Measurements from ENCODE around the gene KIAA0513.

Gene KIAA0513

GRCh38 chr16:85113913-85114312, 86.3 kb downstream of the KIAA0513 start:
- TF ChIP-seq FOXP2 (optimal IDR thresholded peaks at IDR 0.05; ENCODE audit: borderline replicate concordance, extremely low read depth, extremely low read length, insufficient read depth) (no peak), SIN3A (IDR thresholded peaks at IDR 0.05; ENCODE audit: borderline replicate concordance, insufficient read depth, low read length) (no peak), TAF1 (IDR thresholded peaks at IDR 0.05; ENCODE audit: borderline replicate concordance, insufficient read depth, low read length) (no peak), POLR2AphosphoS5 (IDR thresholded peaks at IDR 0.05; ENCODE audit: low read depth, low read length) (no peak), REST (IDR thresholded peaks at IDR 0.05; ENCODE audit: insufficient read depth in 1 of 2, low read depth in 2 of 2, low read length in 2 of 2) (no peak)

- TF ChIP-seq REST (IDR thresholded peaks at IDR 0.05; ENCODE audit: insufficient read depth in 1 of 2, low read depth in 2 of 2, low read length in 2 of 2) (no peak), FOXP2 (optimal IDR thresholded peaks at IDR 0.05; ENCODE audit: borderline replicate concordance, extremely low read depth, extremely low read length, insufficient read depth) (peak; percentile 55), TAF1 (IDR thresholded peaks at IDR 0.05; ENCODE audit: borderline replicate concordance, insufficient read depth, low read length) (no peak), POLR2AphosphoS5 (IDR thresholded peaks at IDR 0.05; ENCODE audit: low read depth, low read length) (no peak), SIN3A (IDR thresholded peaks at IDR 0.05; ENCODE audit: borderline replicate concordance, insufficient read depth, low read length) (no peak)
These were observed 87.4 kb downstream of the KIAA0513 start for GRCh38 chr16:85114909-85115567.

- TF ChIP-seq FOXP2 (optimal IDR thresholded peaks at IDR 0.05; ENCODE audit: borderline replicate concordance, extremely low read depth, extremely low read length, insufficient read depth) (no peak), SIN3A (IDR thresholded peaks at IDR 0.05; ENCODE audit: borderline replicate concordance, insufficient read depth, low read length) (no peak), REST (IDR thresholded peaks at IDR 0.05; ENCODE audit: insufficient read depth in 1 of 2, low read depth in 2 of 2, low read length in 2 of 2) (no peak), TAF1 (IDR thresholded peaks at IDR 0.05; ENCODE audit: borderline replicate concordance, insufficient read depth, low read length) (no peak), POLR2AphosphoS5 (IDR thresholded peaks at IDR 0.05; ENCODE audit: low read depth, low read length) (no peak)
These were observed 89.8 kb downstream of the KIAA0513 start for GRCh38 chr16:85117418-85117817.

- TF ChIP-seq REST (IDR thresholded peaks at IDR 0.05; ENCODE audit: insufficient read depth in 1 of 2, low read depth in 2 of 2, low read length in 2 of 2): no peak
- no peak for TF ChIP-seq SIN3A (IDR thresholded peaks at IDR 0.05; ENCODE audit: borderline replicate concordance, insufficient read depth, low read length)
- TF ChIP-seq TAF1 (IDR thresholded peaks at IDR 0.05; ENCODE audit: borderline replicate concordance, insufficient read depth, low read length): no peak
- TF ChIP-seq FOXP2 (optimal IDR thresholded peaks at IDR 0.05; ENCODE audit: borderline replicate concordance, extremely low read depth, extremely low read length, insufficient read depth): no peak
- TF ChIP-seq POLR2AphosphoS5 (IDR thresholded peaks at IDR 0.05; ENCODE audit: low read depth, low read length): no peak
These were observed 92.4 kb downstream of the KIAA0513 start for GRCh38 chr16:85120006-85120340.
